T-helper 9 cell (primary cell): Measurements from ENCODE around the gene NRBP1.

Source experiments
- DNase-seq: peaks from one replicate; pipeline ENCODE4 v3.0.0-alpha.2; 2020
- total RNA-seq, 2 donors: gene quantifications; one replicate each; lab custom pipeline; 2026; lab: John Stamatoyannopoulos, UW

The NRBP1 gene
- 142 to 192 reads per million in 2 donors for total RNA-seq

DNA sequence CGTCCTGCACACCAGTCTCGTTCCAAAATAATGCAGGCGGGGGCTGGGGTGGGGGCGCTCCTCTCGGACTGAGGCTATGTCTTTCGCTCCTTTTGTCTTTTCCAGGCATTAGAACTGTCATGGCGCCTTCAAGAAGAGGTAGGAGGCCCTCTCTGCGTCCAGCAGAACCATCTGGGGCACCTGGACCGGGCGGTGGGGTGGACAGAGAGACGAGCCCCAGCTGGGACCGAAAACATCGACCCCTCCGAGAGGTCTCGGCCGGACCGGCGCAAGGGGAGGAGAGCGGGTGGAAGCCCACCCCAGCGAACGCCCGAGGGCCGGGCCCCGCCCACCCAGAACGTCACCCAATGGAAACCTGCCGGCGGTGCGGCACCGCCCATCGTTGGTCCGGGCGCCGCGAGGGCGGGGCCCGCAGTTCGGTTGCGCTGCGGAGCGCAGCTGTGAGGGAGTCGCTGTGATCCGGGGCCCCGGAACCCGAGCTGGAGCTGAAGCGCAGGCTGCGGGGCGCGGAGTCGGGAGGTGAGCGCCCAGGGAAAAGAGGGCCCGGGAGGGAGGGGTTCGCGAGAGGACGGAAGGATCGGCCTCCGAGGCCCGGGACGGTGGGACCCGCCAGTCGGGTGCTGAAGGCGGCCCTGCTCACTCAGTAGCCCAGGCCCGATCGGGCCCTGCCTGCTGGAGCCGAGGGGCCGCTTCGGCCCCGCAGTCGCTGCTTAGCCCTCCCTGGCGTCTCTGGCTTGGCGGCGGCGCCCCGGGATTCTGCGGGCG is at the start of gene NRBP1:
NRBP1 (plus strand) TSS at position 419 of the 765 bp plus-strand sequence. CDS start 4,643 bp downstream, outside the sequence.
- DNase-seq, result peak; percentile 86

DNA sequence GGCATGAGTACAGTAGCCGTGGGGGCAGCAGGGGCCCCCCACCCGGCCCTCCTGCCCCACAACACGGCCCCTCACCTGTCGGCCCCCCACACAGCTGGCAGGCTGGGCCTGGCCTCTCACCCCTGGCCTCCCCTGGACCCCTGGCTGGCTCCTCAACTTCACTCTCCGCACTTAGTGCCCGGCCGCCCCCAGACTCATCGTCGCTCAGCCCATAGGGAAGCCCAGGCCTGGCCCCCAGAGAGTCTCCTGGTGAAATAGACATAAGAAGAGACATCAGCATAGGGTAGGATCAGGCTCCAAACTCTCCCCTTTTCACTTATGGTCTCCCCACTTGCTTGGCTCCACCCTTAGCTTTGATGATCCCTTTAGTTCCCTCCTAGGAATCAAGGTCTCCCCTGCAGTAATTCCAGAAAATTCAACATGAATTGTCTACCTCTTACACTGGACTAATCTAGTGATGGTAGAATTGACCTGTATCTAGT is 49.6 kb upstream of the NRBP1 start:
- no peak for DNase-seq

DNA sequence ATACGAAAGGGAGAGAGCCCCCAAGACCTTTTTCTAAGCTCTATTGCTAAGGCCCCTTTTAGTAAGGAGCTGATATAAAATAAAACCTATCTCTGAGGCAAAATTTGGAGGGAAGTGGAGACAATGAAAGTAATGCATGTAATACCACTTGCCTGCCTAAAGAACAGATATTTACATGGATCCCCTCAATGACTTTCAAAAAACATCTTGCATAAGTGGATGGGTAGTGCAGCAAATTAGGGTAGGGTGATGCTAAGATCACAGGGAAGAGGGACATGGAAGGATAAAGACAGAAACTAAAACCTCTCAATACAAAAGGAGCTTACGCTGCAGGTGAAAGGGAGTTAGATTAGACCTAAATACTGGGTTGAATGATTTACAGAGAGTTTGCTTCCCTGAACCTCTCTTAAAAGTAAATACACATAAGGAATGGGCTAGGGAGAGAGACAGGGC is 49.0 kb upstream of the NRBP1 start:
- DNase-seq, result no peak

DNA sequence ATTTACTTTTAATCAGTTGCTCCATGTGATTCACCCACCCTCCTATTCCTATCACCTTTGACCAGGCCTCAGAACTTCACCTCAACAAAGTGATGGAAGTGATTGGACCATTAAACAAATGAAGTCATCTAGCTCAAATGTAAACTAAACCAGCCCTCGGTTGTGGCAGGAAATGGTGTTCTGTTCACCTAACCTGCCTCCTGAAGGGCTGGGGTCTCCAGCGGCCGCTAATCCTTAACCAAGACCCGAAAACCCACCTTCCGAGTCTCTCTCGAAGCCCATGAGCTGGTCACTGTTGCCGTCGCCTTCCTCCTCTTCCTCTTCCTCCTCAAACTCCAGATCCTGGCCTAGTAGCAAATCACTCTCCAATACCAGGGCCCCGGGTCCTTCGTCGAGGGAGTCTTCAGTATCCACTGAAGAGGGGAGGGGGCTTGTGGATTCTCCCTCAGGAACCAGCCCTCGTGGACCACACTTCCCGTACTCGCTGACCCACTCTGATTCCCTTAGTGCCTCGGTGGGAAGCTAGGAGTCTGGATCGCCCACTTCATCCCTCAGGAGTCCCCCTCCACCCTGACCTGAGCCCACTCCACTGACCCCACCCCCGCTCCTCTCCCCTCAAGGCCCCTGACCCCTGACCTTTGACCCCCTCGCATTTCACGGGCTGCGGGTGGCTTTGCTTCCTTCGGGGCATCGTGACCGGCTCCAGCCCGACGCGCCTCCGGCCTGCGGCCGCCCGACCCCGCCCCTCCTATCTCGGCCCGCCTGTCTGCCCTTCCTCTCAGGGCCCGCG is 48.4 kb upstream of the NRBP1 start:
- DNase-seq, result peak; percentile 44

DNA sequence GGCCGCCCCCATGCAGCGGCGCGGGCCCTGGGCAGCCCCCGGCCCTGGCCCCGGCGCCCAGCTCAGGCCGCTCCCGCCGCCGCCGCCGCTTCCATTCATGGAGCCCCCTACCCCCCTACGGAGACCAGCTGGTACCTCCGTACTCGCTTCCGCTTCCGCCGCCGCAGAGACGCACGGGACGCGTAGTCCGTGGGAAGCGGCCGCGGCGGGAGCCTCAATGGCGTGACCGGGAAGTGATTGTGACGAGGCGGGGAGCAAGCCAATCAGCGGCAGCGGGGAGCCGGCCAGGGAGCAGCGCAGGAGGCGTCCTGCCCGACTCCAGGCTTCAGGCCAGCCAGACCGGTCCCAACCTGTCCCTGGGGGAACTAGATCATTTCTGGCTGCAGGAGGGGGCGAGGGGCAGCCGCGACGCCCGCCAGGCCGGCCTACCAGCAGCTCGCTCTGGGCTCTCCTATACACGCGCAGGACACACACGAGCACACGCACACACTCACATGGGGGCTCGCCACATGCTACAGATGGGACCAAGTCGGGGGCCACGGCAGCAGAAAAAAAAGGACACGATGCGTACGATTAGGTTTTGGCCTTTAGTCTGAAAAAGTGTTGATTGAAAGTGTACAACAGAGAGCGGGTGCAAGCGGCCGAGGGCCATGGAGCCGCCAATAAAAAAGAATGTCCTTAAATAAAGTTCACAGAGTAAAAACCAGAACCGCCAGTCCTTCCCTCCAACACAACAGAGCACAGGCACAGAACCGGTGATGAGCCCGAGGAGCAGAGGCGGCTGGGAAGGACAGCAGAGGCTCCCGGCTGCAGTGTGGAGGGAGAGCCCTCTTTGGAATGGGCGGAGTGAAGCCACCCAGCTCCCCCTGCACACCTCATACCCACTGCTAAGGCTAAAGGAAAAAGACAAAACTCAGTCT is 47.5 kb upstream of the NRBP1 start, which contains the start of gene ZNF513:
ZNF513 (minus strand) TSS at position 109 of the 920 bp plus-strand sequence. CDS start 208 bp downstream, outside the sequence.
- peak; percentile 80 for DNase-seq

DNA sequence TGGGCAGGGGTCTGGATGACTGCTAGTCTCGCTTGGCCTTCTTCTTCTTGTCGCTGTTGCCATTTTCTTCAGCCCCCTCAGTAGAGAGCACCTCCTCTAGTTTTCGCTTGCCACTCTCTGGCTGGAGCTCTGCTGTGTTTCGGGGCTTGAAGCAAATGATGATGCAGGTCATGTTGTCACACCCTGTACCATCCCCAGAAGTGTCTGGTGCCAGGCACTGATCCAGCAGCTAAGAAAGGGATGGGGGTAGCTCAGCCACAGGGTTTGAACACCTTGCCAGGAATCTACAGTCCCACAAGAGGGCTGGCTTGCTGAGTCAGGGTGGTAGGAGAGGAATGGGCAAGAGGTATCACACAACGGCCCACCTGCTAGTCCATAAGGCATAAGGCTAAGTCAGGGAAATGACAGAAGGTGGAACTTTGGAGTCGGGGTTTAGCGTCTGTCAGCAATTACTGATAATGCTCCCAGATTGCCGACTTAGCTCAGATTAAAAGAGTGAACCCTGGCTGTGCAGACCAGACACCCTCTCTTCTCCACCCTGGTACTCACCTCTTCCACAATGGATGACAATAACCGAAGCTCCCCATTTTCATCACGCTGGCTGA is 46.8 kb upstream of the NRBP1 start:
- no peak for DNase-seq

DNA sequence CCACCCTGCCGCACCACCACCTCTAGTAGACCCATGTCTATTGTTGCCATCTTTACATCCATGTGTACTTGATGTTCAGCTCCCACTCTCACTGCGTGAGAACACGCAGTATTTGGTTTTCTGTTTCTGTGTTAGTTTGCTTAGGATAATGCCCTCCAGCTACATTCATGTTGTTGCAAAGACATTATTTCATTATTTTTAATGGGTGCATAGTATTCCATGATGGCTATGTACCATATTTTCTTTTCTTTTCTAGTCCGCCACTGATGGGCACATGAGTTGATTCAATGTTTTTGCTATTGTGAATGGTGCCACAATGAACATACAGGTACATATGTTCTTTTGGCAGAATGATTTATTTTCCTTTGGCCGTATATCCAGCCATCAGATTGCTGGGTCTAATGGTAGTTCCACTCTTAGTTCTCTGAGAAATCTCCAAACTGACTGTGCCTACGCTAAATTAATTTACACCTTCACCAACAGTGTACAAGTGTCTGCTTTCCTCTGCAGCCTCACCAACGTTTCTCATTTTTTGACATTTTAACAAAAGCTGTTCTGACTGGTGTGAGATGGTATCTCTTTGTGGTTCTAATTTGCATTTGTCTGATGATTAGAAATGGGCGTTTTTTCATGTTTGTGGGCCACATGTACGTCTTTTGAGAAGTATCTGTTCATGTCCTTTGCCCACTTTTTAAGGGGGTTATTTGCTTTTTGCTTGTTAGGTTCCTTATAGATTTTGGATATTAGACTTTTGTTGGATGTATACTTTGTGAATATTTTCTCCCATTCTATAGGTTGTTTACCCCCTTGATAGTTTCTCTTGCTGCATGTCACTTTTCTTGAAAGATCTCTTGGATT is 37.4 kb upstream of the NRBP1 start:
- no peak for DNase-seq

DNA sequence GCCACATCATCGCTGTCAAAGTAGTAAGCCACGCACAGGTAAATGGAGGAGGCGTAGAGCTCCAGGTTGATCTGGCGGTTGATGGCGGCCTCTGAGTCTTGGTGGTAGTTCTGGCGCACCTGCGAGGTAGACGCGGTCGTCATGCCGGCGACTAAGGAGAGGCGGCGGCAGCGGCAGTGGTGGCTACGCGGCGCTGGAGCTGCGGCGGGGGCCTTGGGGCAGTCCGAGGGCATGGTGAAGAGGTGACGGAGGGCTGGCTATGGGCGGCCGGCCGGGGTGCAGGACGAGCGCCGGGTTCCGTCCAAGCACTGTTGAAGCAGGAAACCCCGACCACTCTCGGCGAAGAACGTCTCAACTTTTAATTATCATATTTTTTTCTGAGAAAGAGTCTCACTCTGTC is 35.2 kb upstream of the NRBP1 start:
- DNase-seq, result no peak

DNA sequence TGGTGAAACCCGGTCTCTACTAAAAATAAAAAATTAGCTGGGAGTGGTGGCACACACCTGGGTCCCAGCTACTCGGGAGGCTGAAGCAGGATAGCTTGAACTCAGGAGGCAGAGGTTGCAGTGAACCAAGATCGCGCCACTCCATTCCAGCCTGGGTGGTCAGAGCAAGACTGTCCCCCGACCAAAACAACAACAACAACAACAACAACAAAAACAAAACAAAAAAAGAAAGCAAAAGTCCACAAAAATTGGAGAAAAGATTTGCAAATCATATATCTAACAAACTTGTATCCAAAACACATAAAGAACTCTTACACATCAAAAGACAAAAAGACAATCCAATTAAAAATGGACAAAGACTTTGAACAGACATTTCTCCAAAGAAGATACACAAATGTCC is 29.5 kb upstream of the NRBP1 start:
- no peak for DNase-seq

DNA sequence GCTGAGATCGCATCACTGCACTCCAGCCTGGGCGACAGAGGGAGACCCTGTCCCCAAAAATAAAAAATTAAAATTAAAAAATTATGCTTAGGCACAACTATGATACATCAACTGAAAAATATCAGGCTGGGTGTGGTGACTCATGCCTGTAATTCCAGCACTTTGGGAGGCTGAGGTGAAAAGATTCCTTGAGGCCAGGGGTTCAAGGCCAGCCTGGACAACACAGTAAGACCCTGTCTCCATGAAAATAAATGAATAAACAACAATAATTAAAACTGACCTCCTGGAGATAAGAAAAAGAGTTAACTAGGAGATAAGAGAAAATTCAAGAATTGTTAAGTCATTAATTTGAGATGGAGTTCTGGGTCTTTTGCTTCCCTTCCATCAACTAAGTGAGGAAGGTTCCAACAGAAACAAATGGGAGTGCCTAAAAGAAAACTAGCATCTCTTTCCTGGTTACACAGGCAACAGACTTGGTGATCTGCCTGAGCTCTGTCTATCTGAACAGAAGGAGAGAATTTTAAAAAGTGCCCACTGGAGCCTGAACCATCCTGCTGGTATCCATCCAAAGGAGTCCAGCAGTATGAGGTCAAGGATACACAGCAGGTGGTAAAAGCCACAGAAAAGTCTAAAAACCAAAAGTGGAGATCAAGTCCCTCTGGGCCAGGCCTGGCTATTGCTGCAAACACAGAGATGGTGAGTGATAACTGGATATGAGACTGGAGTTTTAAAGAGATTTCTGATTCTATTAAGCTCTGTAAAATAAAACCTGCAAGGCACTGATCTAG is 27.9 kb upstream of the NRBP1 start:
- no peak for DNase-seq

DNA sequence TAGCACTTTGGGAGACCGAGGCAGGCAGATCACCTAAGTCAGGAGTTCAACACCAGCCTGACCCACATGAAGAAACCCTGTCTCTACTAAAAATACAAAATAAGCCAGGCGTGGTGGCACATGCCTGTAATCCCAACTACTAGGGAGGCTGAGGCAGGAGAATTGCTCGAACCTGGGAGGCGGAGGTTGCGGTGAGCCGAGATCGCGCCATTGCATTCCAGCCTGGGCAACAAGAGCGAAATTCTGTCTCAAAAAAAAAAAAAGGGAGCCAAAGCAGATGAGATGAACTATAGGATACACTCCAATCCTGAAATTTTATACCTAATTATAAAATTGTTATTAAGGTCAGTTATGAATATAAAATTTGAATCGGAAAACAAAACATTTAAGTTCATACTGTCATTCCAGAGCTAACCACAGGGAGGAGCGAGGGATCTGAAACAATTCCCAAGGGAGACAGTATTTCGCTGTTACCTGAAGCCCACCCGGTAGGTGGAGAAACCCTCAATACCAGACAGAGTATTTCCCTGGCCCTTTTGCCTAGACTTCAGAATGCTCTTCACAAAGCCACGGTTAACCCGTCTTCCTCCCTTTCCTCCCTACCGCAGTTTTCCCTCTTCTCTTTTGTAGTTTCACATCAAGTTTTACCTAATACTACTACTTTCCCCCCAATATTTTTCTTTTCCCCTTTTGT is 20.5 kb upstream of the NRBP1 start:
- no peak for DNase-seq

DNA sequence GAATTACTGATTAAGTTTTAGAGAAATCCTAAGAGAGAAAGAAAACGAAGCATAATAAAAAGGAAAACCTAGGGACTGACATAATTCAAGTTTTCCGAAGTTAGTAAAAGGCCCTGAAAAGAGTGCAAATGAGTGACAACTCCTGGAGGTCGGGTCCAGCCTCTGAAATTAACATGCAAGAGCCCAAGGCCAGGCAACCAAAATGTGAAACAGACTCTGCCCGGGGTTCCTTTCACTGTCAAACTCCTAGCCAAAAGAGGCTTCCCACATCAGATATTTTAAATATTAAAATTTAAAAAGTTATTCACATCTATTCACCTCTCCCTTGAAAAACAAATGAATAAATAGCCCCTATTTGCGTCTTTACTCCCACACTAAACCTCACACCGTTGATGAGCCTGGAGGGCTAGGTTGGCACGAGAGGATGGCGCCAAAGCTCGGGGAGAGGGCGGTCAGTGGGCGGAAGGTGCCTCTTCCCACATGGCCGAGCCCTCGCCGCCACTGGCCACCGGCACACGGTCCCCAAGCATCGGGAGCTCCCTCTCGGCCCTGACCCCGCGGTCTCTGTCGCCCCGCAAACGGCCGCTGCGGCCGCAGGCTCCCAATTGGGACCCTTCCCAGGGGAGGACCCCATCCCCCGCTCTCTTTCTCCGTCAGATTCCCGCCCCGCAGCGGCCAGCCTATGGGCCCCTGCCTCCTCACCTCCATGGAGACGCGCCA is 19.7 kb upstream of the NRBP1 start:
- DNase-seq, result no peak

DNA sequence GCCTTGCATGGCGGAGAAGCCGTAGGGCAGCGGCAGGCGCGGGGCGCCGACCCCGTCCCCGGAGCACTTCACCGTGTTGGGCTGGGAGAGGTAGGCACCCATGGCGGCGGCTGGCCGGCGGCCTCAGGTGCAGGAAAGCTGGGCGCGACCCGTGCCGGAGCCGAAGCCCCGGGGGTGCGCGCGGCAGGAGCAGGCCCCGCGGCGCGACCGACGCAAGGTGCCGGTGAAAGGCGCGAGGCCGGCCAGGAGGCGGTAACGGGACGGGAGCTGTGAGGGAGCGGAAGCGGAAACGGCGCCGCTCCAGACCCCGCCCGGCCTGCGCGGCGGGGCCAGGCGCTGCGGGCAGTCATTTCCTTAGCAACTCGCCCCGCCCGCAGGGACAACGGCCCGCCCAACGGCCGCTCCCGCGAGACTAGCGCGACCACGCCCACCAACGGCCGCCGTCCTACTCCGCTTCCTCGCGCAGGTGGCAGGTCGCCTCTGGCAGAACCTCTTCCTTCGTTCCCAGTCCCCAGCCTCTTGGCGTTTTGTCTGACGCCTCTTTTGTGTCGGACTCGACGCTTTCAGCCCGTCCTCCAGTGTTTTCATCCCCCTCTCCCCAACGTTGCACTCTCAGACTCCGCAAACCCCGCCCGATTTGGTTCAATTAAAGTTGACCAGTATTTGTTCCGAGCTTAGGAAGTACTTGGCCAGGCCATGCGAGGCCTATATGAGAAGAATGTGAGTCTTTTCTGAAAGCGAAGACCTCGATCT is 18.9 kb upstream of the NRBP1 start, which contains the start of gene PPM1G:
PPM1G (minus strand) TSS at position 271 of the 753 bp plus-strand sequence; CDS start at position 102, 169 bp downstream.
- DNase-seq, result peak; percentile 96

DNA sequence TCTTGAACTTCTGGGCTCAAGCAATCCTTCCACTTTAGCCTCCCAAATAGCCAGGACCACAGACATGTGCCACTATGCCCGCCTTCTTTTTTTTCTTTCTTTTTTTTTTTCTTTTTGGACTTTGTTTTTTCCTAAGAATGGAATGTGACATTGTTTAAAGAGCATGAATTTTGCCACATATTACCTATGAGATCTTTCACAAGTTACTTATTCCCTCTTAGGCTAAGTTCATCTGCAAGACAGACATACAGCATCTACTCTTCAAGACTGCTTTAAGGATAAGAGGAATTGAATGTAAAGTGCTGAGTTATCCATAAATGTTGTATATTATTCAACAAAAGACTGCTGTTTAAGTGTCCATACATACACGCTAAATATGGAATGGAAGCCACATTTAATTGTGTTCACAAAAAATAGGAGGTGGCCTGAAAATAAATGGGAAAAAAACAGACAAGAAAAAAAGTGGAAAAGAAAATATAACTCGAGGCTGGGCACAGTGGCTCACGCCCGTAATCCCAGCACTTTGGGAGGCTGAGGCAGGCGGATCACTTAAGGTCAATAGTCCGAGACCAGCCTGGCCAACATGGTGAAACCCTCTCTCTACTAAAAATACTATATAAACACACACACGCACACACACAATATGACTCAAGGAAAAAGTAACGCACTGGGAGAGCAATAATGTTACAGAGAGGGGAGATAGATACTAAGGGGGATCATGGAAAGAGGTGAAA is 15.8 kb upstream of the NRBP1 start:
- DNase-seq, result no peak

DNA sequence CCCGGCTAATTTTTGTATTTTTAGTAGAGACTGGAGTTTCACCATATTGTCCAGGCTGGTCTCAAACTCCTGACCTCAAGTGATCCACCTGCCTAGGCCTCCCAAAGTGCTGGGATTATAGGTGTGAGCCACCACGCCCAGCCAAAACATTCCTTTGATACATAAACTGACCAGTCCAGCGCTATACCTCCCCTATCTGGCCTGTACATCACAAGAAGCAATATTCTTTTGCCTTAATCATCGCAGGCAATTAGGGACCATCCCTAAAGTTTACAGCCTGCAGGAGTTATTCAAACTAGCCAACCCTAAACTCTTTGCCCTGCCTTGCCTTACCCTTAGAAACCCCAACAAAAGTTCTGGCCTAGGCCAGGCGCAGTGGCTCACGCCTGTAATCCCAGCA is 12.3 kb upstream of the NRBP1 start:
- DNase-seq, result no peak

DNA sequence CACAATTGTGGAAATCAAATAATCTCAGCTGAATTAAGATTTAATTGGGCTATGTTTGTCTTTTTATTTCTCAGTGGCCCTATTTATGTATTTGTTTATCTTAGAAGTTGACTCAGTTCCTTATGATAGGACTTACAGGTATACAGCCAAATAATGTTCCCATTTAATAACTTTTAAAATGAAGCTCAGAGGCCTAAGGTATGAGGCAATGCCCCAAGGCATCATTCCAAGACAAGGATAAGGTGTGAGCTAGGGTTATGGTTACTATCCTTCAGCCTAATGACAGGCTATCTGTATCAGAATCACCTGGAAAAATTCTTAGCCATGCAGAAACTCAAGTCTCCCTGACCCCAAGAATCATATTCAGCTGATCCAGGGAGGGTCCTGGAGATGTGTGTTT is 7.4 kb upstream of the NRBP1 start:
- no peak for DNase-seq

DNA sequence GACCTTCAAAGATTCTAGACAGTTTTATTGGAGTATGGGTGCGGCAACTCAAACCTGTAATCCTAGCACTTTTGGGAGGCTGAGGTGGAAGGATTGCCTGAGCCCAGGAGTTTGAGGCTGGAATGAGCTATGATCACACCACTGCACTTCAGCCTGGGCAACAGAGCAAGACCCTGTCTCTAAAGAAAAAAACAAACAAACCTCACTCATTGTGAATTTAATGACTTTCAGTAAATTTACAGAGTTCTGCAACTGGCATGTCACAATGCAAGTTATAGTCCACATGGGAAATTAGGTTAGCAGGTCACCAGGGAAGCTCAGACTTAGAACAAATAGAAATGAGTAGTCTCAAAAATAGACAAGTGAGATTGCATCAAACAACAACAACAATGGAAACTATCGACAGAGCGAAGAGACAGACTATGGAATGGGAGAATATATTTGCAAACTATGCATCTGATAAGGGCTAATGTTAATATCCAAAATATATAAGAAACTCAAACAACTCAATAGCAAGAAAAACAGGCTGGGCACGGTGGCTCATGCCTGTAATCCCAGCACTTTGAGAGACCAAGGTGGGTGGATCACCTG is 6.7 kb upstream of the NRBP1 start:
- no peak for DNase-seq
